LNCaP clone FGC (cell line): ENCODE results near the gene LRRC8D.

ENCODE experiments used
- DNase-seq: peaks from one replicate; pipeline ENCODE4 v3.0.0-alpha.2; 2011; ENCODE audit warnings: low read depth
- H3K4me3 ChIP-seq: 2 replicates; pipeline ENCODE4 v1.5.1; 2011; ENCODE audit warnings: mild to moderate bottlenecking, low read depth, low read length, control low read depth
- TF ChIP-seq, protein P1 (sequence below): IDR thresholded peaks from 2 replicates; pipeline ENCODE4 v1.5.1; 2012; ENCODE audit warnings: mild to moderate bottlenecking; ENCODE audit not compliant: control insufficient read depth, insufficient read depth; ENCODE audit errors: extremely low read depth

Gene LRRC8D

DNA sequence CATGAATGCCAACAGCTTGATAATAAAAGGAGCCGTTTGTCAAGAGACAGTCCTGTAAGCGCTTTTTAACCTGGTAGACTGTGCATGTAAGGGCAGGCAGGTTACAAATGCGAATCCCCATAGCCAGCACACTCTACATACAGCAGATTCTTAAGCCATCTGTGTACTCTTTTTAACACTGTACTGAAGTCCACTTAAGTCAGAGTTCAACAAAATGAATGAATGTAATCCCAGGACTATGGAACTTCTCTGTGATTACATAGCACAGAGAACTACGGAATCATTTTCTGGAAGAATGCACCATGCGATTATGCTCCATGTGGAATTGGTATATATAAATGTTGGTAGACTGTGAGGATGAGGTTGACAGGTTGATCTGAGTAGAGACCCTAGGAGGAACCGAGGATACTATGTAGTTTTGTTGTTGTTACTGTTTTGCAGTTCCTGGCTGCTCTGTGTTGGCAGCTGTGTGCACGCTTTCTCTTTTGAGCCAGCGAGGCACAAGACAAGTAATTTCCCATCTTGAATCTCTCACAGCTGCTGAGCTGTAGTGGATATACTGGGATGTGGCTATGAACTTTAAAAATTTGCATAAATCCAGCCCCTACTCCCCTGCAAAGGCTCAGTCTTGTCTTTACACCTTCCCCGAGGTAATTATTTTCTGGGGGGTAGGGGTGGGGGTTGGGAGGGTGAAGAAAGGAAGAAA, 21.9 kb downstream of the LRRC8D start:
- TF ChIP-seq, protein P1, sequence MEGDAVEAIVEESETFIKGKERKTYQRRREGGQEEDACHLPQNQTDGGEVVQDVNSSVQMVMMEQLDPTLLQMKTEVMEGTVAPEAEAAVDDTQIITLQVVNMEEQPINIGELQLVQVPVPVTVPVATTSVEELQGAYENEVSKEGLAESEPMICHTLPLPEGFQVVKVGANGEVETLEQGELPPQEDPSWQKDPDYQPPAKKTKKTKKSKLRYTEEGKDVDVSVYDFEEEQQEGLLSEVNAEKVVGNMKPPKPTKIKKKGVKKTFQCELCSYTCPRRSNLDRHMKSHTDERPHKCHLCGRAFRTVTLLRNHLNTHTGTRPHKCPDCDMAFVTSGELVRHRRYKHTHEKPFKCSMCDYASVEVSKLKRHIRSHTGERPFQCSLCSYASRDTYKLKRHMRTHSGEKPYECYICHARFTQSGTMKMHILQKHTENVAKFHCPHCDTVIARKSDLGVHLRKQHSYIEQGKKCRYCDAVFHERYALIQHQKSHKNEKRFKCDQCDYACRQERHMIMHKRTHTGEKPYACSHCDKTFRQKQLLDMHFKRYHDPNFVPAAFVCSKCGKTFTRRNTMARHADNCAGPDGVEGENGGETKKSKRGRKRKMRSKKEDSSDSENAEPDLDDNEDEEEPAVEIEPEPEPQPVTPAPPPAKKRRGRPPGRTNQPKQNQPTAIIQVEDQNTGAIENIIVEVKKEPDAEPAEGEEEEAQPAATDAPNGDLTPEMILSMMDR: no peak
- H3K4me3 ChIP-seq: no peak overlapping the region
- DNase-seq: no peak

DNA sequence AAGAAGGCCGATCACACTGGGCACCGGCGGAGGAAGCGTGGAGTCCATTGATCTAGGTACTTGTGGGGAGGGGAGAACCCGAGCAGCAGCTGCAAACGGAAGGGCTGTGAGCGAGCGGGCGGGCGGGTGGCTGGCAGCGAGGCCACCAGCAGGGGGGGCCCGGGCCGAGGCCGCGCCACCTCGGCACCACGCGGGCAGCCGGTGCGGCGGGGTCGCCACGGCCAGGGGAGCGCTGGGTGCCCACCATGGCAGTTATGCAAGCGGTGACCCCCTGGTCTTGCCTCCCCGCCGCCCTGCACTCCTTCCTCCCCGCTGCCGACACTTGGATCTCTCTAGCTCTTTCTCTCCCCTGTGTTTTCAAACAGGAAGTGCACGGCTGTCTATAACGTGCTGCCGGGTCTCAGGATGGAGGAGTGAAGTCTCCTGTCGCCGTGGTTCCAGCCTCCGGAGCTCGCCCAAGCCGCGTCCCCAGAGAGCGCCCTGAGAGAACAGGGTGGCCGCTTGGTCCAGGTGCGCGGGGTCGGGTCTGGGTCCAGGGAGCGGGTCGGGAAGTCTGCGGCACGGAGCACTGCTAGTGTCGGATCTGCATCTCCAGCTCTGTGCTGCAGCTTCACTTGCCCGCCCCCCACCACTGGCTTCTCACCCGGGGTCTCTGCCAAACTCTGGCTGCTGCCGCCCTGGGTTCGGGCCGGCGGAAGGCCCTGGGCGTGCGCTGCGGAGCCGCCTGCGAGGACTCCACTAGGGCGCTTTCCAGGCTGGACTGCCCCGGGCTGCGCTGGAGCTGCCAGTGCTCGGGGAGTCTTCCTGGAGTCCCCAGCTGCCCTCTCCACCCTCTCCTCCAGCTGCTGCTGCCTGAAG, 22.7 kb downstream of the LRRC8D start:
- H3K4me3 ChIP-seq: no peak overlapping the region
- no peak for DNase-seq
- TF ChIP-seq, protein P1: no peak

DNA sequence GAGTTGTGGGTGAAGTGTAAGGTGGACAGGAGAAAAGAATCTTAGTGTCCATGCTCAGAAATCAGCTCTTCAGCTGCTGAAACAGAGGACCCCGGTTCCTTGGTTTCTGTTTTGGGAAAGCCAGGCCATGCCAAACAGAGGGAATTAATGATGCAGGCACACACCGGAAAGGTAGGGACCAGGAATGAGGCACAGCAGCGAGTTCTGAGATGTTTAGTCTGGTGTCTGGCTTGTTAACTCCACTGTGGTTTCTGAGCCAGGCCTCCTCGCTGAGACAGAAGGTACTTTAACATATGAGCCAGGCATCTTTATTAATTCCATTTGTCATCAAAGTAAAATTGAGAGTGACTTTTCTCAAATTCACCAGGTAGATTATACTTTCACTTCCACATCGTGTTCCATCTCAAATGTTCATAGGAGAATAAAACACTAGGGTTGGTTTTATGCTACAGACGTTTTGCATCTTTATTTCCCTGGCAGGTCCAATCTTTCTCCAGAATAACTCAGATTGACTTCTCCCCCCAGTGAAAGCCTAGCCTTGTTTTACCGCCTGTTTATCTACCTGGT, 23.5 kb downstream of the LRRC8D start:
- H3K4me3 ChIP-seq: no peak overlapping the region
- DNase-seq: no peak
- TF ChIP-seq, protein P1: no peak

DNA sequence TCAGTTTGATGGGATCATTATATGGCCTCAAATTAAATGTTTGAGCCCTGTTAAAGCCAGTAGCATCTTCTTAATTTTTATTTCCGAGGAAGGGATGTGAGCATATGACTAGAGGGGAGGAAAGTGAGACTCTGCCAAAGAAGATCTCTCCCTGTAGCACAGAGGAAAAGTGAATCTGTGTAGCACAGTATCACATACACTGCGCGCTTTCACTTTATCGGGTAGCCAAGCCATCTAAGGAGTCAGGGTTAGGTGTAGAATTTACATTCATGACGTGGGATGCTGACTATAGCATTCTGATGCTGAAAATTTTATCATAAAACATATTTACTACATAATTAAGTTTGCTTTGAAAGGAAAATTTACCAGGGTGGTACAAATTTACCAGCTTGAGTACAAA, 24.0 kb downstream of the LRRC8D start:
- TF ChIP-seq, protein P1: no peak
- DNase-seq: no peak
- no peak overlapping the region for H3K4me3 ChIP-seq

DNA sequence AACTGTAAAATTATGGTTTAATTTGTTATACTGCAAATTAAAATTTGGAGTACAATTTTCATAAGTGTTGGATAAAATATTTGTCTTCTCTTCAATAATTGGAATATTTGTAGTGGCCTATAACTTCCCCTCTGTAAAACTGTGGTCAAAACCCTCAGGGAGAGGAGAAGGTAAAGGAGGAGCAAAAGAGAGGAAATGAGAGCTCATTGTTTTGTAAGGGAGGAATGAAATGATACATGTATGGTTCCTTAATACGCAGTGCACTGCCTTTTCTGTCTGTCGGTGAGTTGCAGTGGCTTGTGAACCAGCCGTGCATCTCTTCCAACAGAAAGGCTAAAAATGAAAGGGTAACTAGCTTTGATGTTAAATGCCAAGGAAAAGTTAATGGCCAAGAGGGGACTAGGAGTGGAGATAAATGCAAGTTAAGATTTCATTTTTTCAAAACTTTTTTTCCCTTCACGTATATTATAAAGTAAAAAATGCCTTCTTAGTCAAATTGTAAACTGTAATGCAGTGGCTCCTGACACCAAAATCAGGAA, 26.4 kb downstream of the LRRC8D start:
- DNase-seq: no peak
- no peak overlapping the region for H3K4me3 ChIP-seq
- TF ChIP-seq, protein P1: no peak

DNA sequence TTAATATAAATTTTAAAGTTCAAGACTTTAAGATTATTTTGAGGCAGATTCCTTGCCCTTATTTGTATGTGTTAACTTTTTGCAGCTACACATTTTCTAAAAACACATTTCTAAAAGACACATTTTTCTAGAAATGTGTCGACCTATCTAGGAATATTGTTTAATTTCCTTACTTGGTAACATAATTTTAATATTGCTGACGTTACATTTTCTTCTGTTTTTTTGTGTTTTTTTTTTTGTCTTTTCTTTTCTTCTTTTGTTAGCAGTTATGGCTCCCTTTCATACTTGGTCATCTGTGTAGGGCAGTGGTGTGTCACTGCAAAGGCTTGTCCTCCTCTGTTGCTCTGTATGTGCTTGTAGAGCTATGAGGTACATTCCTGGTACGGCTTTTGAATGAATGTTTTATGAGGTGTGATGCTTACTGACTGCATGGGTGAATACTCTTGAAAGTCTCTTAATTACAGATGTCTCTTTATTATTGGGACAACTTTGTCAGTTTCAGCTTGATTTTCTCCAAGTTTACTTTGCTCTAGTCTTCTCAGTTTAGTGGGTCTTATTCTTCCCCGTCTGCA, 30.1 kb downstream of the LRRC8D start:
- TF ChIP-seq, protein P1: no peak
- H3K4me3 ChIP-seq: no peak overlapping the region
- DNase-seq: no peak
